H9 (cell line): ENCODE results near the gene FAM193B. TPM values are rescaled to one million over a fixed set of nuclear protein-coding genes. Genes with fewer than 3 reads are reported as not detected.
A peak's percentile ranks its signal among the peaks of the same experiment; 100 is the strongest.

Experiments
- DNase-seq: peaks from one replicate; pipeline ENCODE4 v3.0.0-alpha.2; 2017
- H2AFZ ChIP-seq: one replicate; pipeline ENCODE4 v1.6.1; 2013; ENCODE audit warnings: mild to moderate bottlenecking, low read length, control low read depth, moderate library complexity
- H2AK5ac ChIP-seq: 2 replicates; pipeline ENCODE4 v1.6.1; 2013; ENCODE audit warnings: low read length, control low read depth, mixed read lengths; ENCODE audit not compliant: insufficient read length
- H2BK120ac ChIP-seq: one replicate; pipeline ENCODE4 v1.6.1; 2013; ENCODE audit warnings: low read depth, mild to moderate bottlenecking, low read length, control low read depth, inconsistent platforms; ENCODE audit not compliant: poor library complexity, severe bottlenecking
- H2BK12ac ChIP-seq: 2 replicates; pipeline ENCODE4 v1.6.1; 2013; ENCODE audit warnings: low read length, control low read depth, mixed read lengths, low read depth; ENCODE audit not compliant: insufficient read length
- H2BK15ac ChIP-seq: 2 replicates; pipeline ENCODE4 v1.6.1; 2013; ENCODE audit warnings: low read depth, low read length, control low read depth
- H2BK20ac ChIP-seq: one replicate; pipeline ENCODE4 v1.6.1; 2013; ENCODE audit warnings: low read depth, mild to moderate bottlenecking, low read length, control low read depth, inconsistent platforms; ENCODE audit not compliant: poor library complexity, severe bottlenecking
- H2BK5ac ChIP-seq: 2 replicates; pipeline ENCODE4 v1.6.1; 2013; ENCODE audit warnings: low read length, control low read depth, mixed read lengths; ENCODE audit not compliant: insufficient read length
- H3K14ac ChIP-seq: 2 replicates; pipeline ENCODE4 v1.6.1; 2013; ENCODE audit warnings: low read length, control low read depth; ENCODE audit not compliant: insufficient read depth
- H3K18ac ChIP-seq: 2 replicates; pipeline ENCODE4 v1.6.1; 2013; ENCODE audit warnings: low read depth, mild to moderate bottlenecking, mixed read lengths, low read length, control low read depth; ENCODE audit not compliant: insufficient read length
- H3K23ac ChIP-seq: 2 replicates; pipeline ENCODE4 v1.6.1; 2013; ENCODE audit warnings: low read length, control low read depth, mixed read lengths, low read depth; ENCODE audit not compliant: insufficient read length
- H3K23me2 ChIP-seq: 2 replicates; pipeline ENCODE4 v1.6.1; 2013; ENCODE audit warnings: low read depth, mild to moderate bottlenecking, mixed read lengths, low read length, control low read depth; ENCODE audit not compliant: insufficient read length, poor library complexity, severe bottlenecking
- H3K27ac ChIP-seq: 2 replicates; pipeline ENCODE4 v1.5.1; 2013; ENCODE audit warnings: low read length, control low read depth, mixed read lengths, low read depth; ENCODE audit not compliant: insufficient read length
- H3K27me3 ChIP-seq: 2 replicates; pipeline ENCODE4 v1.6.1; 2013; ENCODE audit warnings: low read length, control low read depth, inconsistent platforms; ENCODE audit not compliant: insufficient read depth
- H3K4ac ChIP-seq: 2 replicates; pipeline ENCODE4 v1.6.1; 2013; ENCODE audit warnings: low read depth, mild to moderate bottlenecking, control low read depth, inconsistent platforms, low read length, moderate library complexity
- H3K4me1 ChIP-seq: 2 replicates; pipeline ENCODE4 v1.6.1; 2013; ENCODE audit warnings: low read length, control low read depth, inconsistent platforms; ENCODE audit not compliant: insufficient read depth
- H3K4me2 ChIP-seq: 2 replicates; pipeline ENCODE4 v1.6.1; 2013; ENCODE audit warnings: low read length, control low read depth, mixed read lengths; ENCODE audit not compliant: insufficient read length, insufficient read depth
- H3K56ac ChIP-seq: 2 replicates; pipeline ENCODE4 v1.6.1; 2013; ENCODE audit warnings: low read depth, mild to moderate bottlenecking, mixed read lengths, low read length, control low read depth; ENCODE audit not compliant: insufficient read length
- H3K79me1 ChIP-seq: 2 replicates; pipeline ENCODE4 v1.6.1; 2013; ENCODE audit warnings: low read depth, mild to moderate bottlenecking, moderate library complexity, low read length, control low read depth, inconsistent platforms; ENCODE audit not compliant: insufficient read depth, poor library complexity, severe bottlenecking
- H3K79me2 ChIP-seq: 2 replicates; pipeline ENCODE4 v1.6.1; 2013; ENCODE audit warnings: low read length, control low read depth, inconsistent platforms; ENCODE audit not compliant: insufficient read depth
- H3K9ac ChIP-seq: 2 replicates; pipeline ENCODE4 v1.6.1; 2013; ENCODE audit warnings: low read length, control low read depth, mixed read lengths; ENCODE audit not compliant: insufficient read length; ENCODE audit errors: extremely low read depth
- H3K9me3 ChIP-seq: one replicate; pipeline ENCODE4 v1.6.1; 2013; ENCODE audit warnings: low read depth, low read length, inconsistent platforms; ENCODE audit not compliant: control insufficient read depth
- H3T11ph ChIP-seq: one replicate; pipeline ENCODE4 v1.6.1; 2013; ENCODE audit warnings: mild to moderate bottlenecking, low read length, control low read depth, inconsistent platforms
- H4K20me1 ChIP-seq: one replicate; pipeline ENCODE4 v1.6.1; 2013; ENCODE audit not compliant: control insufficient read depth, insufficient read length, insufficient read depth
- H4K5ac ChIP-seq: 2 replicates; pipeline ENCODE4 v1.6.1; 2013; ENCODE audit warnings: low read depth, mild to moderate bottlenecking, mixed read lengths, low read length, control low read depth; ENCODE audit not compliant: insufficient read length
- H4K8ac ChIP-seq: replicated peaks from 2 replicates; pipeline ENCODE4 v1.6.1; 2013; ENCODE audit warnings: low read length, control low read depth, mixed read lengths, low read depth; ENCODE audit not compliant: insufficient read length
- H4K91ac ChIP-seq: 2 replicates; pipeline ENCODE4 v1.6.1; 2013; ENCODE audit warnings: low read depth, mild to moderate bottlenecking, moderate library complexity, mixed read lengths, low read length, control low read depth; ENCODE audit not compliant: insufficient read length
- H3K27ac Mint-ChIP-seq, 3 experiments: 2 replicates in 2 of 3; 3 replicates in 1 of 3; pipeline ENCODE4 v1.8.0; 2020 to 2021; ENCODE audit warnings: mixed read lengths in 3 of 3, mild to moderate bottlenecking in 1 of 3, moderate library complexity in 1 of 3
- H3K27me3 Mint-ChIP-seq: 2 replicates; pipeline ENCODE4 v1.8.0; 2021; ENCODE audit warnings: low read depth, mild to moderate bottlenecking, moderate library complexity, mixed read lengths
- H3K36me3 Mint-ChIP-seq, 3 experiments: 2 replicates in 2 of 3; 3 replicates in 1 of 3; pipeline ENCODE4 v1.8.0; 2020 to 2021; ENCODE audit warnings: low read depth in 3 of 3, mixed read lengths in 3 of 3; ENCODE audit not compliant: insufficient read depth in 1 of 3
- H3K4me1 Mint-ChIP-seq, 2 experiments: 2 replicates each; pipeline ENCODE4 v1.8.0; 2020; ENCODE audit warnings: mixed read lengths in 2 of 2
- H3K4me3 Mint-ChIP-seq, 2 experiments: 2 replicates in 1 of 2; 3 replicates in 1 of 2; pipeline ENCODE4 v1.8.0; 2020 to 2021; ENCODE audit warnings: mild to moderate bottlenecking in 2 of 2, mixed read lengths in 2 of 2, moderate library complexity in 1 of 2
- H3K9me3 Mint-ChIP-seq, 2 experiments: 2 replicates in 1 of 2; 3 replicates in 1 of 2; pipeline ENCODE4 v1.8.0; 2020; ENCODE audit warnings: mild to moderate bottlenecking in 2 of 2, mixed read lengths in 2 of 2, moderate library complexity in 1 of 2
- WGBS: extraction: QIAGEN DNeasy Blood & Tissue Kit; methylation state at CpG from one replicate; pipeline ENCODE4 v1.1.7; 2013; ENCODE audit warnings: missing lambda C conversion rate, low lambda C conversion rate, mixed read lengths; ENCODE audit not compliant: insufficient read length; ENCODE audit errors: extremely low coverage; 5-methylcytosine and 5-hydroxymethylcytosine counted together
- total RNA-seq: library from RNA; stranded (reverse); gene quantifications from 2 replicates; pipeline ENCODE4 v1.2.1, GENCODE V29; 2021
- TF ChIP-seq, protein P1 (sequence below): fragments of 200-600 bp; sonication (generic); conservative IDR thresholded peaks from 3 replicates; pipeline ENCODE4 v1.8.0; 2021; ENCODE audit warnings: antibody characterized with exemption, mild to moderate bottlenecking

The FAM193B gene
- total RNA-seq, 1 experiment from 2014 or later, result 71.5 TPM

DNA sequence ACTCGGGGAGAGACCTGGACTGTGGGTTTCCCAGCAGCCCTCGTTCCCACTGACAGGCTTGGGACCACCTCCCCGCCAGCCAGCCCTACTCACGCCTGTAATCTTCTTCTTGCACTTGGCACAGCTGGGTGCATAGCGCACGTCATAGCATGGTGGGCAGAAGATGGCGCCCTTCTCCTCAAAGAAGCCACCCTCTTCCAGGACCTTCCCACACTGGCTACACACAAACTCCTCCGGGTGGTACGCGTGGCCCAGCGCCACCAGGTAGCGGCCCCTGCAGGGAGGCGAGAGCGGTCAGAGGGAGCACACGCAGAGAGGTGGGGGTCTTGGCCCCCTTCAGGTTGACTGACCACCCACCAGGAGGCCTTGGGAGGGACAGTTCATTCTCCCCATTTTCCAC lies 66.4 kb downstream of the FAM193B start:
- Histone ChIP-seq H3K4me2 (no peak overlapping the region), H4K20me1 (no peaks in the 10 kb centered on the region), H3K9me3 (no peaks in the 10 kb centered on the region), H3K18ac (no peak overlapping the region), H2AFZ (no peak overlapping the region), H3K23me2 (no peaks in the 10 kb centered on the region), H3K4me1 (no peaks in the 10 kb centered on the region; the same call in 1 of the 2 replicates), H3T11ph (no peak overlapping the region), H2BK120ac (no peak overlapping the region), H3K79me1 (no peaks in the 10 kb centered on the region), H4K91ac (no peak overlapping the region), H2BK12ac (no peak overlapping the region), H3K79me2 (no peaks in the 10 kb centered on the region), H4K8ac (no peak overlapping the region), H3K14ac (no peak overlapping the region), H3K4ac (no peak overlapping the region), H3K27me3 (no peaks in the 10 kb centered on the region), H3K56ac (no peak overlapping the region), H2AK5ac (no peak overlapping the region), H2BK15ac (no peak overlapping the region), H4K5ac (no peak overlapping the region), H2BK5ac (no peak overlapping the region), H2BK20ac (no peak overlapping the region), H3K9ac (no peak overlapping the region), H3K23ac (no peak overlapping the region), H3K27ac (no peak overlapping the region)
- Mint-ChIP-seq H3K27ac (peak overlapping the region in 1 of 3 experiments; percentile 58; a peak in 1 of 7 replicates), H3K36me3 (peaks cover 46 to 87% (median 82%) of the 10 kb centered on the region in 3 experiments), H3K4me1 (peaks cover 8 to 16% of the 10 kb centered on the region in 2 experiments), H3K27me3 (no peaks in the 10 kb centered on the region; the same call in none of the 2 replicates), H3K9me3 (no peaks in the 10 kb centered on the region; a peak in 1 of 5 replicates), H3K4me3 (no peak overlapping the region)
- TF ChIP-seq, protein P1, sequence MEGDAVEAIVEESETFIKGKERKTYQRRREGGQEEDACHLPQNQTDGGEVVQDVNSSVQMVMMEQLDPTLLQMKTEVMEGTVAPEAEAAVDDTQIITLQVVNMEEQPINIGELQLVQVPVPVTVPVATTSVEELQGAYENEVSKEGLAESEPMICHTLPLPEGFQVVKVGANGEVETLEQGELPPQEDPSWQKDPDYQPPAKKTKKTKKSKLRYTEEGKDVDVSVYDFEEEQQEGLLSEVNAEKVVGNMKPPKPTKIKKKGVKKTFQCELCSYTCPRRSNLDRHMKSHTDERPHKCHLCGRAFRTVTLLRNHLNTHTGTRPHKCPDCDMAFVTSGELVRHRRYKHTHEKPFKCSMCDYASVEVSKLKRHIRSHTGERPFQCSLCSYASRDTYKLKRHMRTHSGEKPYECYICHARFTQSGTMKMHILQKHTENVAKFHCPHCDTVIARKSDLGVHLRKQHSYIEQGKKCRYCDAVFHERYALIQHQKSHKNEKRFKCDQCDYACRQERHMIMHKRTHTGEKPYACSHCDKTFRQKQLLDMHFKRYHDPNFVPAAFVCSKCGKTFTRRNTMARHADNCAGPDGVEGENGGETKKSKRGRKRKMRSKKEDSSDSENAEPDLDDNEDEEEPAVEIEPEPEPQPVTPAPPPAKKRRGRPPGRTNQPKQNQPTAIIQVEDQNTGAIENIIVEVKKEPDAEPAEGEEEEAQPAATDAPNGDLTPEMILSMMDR, result peak; percentile 26; the same call in 2 of the 3 replicates
- WGBS, result no CpG with 5 or more reads among the region's 15 CpGs
- no peak for DNase-seq
